Chondrocyte (in vitro differentiated cells): ENCODE measurements around the gene ALDH4A1. TPM values are rescaled to one million over a fixed set of nuclear protein-coding genes. Genes with fewer than 3 reads are reported as not detected.

ENCODE experiments used
- DNase-seq: peaks from one replicate; pipeline ENCODE4 v3.0.0; 2021; ENCODE audit warnings: mixed read lengths, low spot score
- H3K27ac Mint-ChIP-seq: one replicate; pipeline ENCODE4 v1.8.0; 2021; ENCODE audit warnings: mild to moderate bottlenecking, moderate library complexity, mixed read lengths; ENCODE audit not compliant: unreplicated experiment
- H3K27me3 Mint-ChIP-seq: 2 replicates; pipeline ENCODE4 v1.8.0; 2021; ENCODE audit warnings: low read depth, mixed read lengths
- H3K36me3 Mint-ChIP-seq: 2 replicates; pipeline ENCODE4 v1.8.0; 2021; ENCODE audit warnings: low read depth, mixed read lengths
- H3K4me1 Mint-ChIP-seq: 2 replicates; pipeline ENCODE4 v1.8.0; 2021; ENCODE audit warnings: low read depth, mild to moderate bottlenecking, mixed read lengths
- H3K4me3 Mint-ChIP-seq: one replicate; pipeline ENCODE4 v1.8.0; 2021; ENCODE audit warnings: mild to moderate bottlenecking, moderate library complexity, mixed read lengths; ENCODE audit not compliant: unreplicated experiment
- H3K9me3 Mint-ChIP-seq: 2 replicates; pipeline ENCODE4 v1.8.0; 2021; ENCODE audit warnings: low read depth, mixed read lengths
- long read RNA-seq: library from polyadenylated mRNA; stranded (forward); transcript quantifications from one replicate; pipeline ENCODE4 v2.0.0, GENCODE V29; 2021
- total RNA-seq: library from RNA; stranded (reverse); gene quantifications from 3 replicates; pipeline ENCODE4 v1.2.1, GENCODE V29; 2021
- TF ChIP-seq, protein P1 (sequence below): fragments of 200-600 bp; sonication (generic); IDR thresholded peaks from 2 replicates; pipeline ENCODE4 v1.5.0; 2021; ENCODE audit warnings: antibody characterized with exemption, mild to moderate bottlenecking, moderate library complexity

The ALDH4A1 gene, protein sequence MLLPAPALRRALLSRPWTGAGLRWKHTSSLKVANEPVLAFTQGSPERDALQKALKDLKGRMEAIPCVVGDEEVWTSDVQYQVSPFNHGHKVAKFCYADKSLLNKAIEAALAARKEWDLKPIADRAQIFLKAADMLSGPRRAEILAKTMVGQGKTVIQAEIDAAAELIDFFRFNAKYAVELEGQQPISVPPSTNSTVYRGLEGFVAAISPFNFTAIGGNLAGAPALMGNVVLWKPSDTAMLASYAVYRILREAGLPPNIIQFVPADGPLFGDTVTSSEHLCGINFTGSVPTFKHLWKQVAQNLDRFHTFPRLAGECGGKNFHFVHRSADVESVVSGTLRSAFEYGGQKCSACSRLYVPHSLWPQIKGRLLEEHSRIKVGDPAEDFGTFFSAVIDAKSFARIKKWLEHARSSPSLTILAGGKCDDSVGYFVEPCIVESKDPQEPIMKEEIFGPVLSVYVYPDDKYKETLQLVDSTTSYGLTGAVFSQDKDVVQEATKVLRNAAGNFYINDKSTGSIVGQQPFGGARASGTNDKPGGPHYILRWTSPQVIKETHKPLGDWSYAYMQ
- 9.3 to 15.0 TPM (median 14.2 TPM) in 3 replicates for total RNA-seq
- long read RNA-seq, transcript ALDH4A1-202 (15 exons, 3,363 nt), result major isoform, 14 of 22 reads
- long read RNA-seq, partial matches to known transcripts, result 2 of 22 reads
- long read RNA-seq, other reads (novel, unspliced or antisense), result 2 of 22 reads

DNA sequence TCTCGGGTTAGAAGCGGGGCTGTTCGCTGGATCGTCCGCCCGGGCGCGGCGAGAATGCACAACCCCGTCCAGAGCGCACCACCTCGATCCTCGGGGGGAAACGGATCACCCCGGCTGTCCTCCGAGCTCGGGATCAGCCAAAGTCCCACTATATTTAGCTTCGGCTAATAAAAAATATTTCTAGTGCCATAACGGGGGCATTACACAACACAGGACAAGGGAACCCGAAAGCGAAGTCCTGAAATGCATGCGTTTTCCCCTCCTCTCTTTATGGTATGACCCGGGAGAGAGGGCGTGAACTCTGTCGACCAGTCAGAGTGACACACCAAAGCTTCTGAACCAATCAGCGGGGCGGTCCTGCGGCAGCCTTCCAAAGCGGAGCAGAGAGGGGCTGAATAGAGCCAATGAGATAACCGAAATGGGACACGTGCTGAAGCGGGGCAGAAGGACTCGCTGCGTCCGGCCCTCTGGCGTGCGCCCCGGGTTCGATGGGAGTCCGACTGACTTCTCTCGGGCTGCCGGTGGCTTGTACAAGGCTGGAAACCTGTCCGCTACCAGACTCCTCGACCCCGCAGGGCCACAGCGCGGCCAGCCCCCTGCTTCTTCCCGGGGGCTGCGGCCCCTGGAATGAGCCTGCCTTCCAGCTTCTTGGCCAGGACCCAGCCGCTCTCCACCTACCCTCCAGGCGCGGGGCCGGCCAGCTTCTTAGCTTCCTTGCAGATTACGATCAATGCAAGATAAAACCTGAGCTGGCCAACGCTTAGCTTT lies at the start of gene ALDH4A1:
Gene ALDH4A1 (minus strand): TSS at position 33 of the 768 bp plus-strand sequence. CDS start 32 bp downstream, at position 1.
- H3K27me3 Mint-ChIP-seq, result no peaks in the 10 kb centered on the region
- H3K36me3 Mint-ChIP-seq, result no peaks in the 10 kb centered on the region
- peak within 1 kb of the TSS; percentile 98 for H3K27ac Mint-ChIP-seq
- DNase-seq, result peak; percentile 97
- peaks cover 18% of the 10 kb centered on the region for H3K4me1 Mint-ChIP-seq
- no peaks in the 10 kb centered on the region for H3K9me3 Mint-ChIP-seq
- H3K4me3 Mint-ChIP-seq, result peak within 1 kb of the TSS; percentile 96
- TF ChIP-seq, protein P1, sequence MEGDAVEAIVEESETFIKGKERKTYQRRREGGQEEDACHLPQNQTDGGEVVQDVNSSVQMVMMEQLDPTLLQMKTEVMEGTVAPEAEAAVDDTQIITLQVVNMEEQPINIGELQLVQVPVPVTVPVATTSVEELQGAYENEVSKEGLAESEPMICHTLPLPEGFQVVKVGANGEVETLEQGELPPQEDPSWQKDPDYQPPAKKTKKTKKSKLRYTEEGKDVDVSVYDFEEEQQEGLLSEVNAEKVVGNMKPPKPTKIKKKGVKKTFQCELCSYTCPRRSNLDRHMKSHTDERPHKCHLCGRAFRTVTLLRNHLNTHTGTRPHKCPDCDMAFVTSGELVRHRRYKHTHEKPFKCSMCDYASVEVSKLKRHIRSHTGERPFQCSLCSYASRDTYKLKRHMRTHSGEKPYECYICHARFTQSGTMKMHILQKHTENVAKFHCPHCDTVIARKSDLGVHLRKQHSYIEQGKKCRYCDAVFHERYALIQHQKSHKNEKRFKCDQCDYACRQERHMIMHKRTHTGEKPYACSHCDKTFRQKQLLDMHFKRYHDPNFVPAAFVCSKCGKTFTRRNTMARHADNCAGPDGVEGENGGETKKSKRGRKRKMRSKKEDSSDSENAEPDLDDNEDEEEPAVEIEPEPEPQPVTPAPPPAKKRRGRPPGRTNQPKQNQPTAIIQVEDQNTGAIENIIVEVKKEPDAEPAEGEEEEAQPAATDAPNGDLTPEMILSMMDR, result no peak

DNA sequence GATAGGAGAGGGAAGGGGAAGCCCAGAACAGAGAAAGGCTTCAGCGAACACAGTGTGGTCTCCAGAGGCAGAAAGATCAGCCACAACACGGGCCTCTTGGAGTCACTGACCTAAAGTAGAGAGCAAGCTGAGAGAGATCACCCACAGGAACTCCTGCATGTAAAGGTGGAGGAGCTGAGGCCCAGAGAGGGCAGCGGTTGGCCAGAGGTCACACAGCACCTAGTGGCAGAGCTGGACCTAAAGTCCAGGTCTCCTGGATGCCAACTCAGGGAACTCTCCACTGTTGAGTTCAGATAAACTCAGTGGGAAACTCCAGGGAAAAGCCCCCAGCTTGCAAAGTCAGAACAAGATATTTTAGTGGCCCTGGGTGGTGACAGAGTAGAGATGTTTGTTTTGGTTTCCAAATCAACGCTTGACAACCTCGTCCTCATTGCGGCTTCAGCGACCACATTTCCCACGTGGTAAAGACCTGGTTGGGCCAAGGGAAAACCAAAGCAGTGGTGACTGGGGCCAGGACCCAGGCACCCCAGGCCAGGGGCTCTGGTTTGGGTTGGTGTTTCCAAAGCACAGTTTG lies 49.5 kb upstream of the ALDH4A1 start:
- Mint-ChIP-seq H3K4me1 (peaks cover 83% of the 10 kb centered on the region), H3K4me3 (no peak overlapping the region), H3K36me3 (no peaks in the 10 kb centered on the region), H3K27me3 (no peaks in the 10 kb centered on the region), H3K27ac (peak overlapping the region; percentile 84), H3K9me3 (no peaks in the 10 kb centered on the region)
- no peak for DNase-seq
- TF ChIP-seq, protein P1, result no peak

DNA sequence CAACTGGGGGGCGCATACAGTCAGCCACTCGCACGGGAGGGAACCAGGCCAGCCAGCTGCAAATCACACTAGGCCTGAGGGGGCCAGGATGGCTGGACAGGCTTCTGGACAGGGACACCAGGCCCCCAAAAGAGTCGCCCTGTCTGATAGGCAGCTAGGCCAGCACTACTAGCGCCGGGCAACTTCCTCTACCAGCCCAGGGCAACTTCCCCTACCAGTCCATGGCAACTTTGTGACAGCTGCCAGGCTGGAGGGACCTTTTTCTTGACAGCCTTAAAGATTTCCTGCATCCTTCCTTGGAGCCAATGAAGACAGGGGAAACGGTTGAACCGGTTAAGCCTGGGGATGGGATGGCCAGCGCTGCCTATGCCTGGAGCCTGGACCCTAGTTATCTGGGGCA lies 49.1 kb upstream of the ALDH4A1 start:
- peak overlapping the region; percentile 98 for H3K27ac Mint-ChIP-seq
- no peaks in the 10 kb centered on the region for H3K9me3 Mint-ChIP-seq
- no peak overlapping the region for H3K4me3 Mint-ChIP-seq
- no peak for DNase-seq
- TF ChIP-seq, protein P1, result no peak
- H3K27me3 Mint-ChIP-seq, result no peaks in the 10 kb centered on the region
- H3K4me1 Mint-ChIP-seq, result peaks cover 86% of the 10 kb centered on the region
- H3K36me3 Mint-ChIP-seq, result no peaks in the 10 kb centered on the region

DNA sequence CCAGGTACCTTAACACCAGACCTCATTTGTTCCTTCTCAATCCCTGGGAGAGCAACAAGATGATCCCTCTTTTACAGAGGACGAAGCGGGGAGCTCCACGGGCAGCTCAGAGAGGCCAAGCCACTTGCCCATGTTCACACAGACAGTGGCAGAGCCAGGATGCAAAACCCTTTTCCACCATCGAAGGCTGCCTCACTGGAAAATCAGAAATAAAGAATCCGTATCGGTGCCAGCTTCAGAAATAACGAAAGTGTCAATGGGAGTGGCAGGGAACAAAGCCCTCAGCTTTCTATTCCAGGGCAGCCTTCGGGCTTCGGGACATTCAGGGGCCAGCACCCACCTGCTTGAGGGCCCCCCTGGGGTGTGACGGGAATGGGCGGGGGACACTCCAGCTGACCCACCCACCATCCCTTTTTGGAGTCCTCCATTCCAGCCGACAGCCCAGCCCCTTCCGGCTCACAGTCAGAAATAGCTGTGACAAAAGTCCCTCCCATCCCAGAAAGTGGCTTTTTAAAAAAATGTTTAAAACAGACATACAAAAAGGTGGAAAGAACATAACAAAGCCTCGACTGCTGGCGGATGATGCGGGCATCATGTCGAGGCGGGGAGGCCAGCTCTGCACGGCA lies 48.2 kb upstream of the ALDH4A1 start:
- DNase-seq, result no peak
- H3K27me3 Mint-ChIP-seq, result no peaks in the 10 kb centered on the region
- no peaks in the 10 kb centered on the region for H3K9me3 Mint-ChIP-seq
- peak overlapping the region; percentile 61 for H3K4me3 Mint-ChIP-seq
- H3K27ac Mint-ChIP-seq, result peak overlapping the region; percentile 98
- H3K36me3 Mint-ChIP-seq, result no peaks in the 10 kb centered on the region
- TF ChIP-seq, protein P1, result peak; percentile 22
- H3K4me1 Mint-ChIP-seq, result peaks cover 92% of the 10 kb centered on the region
